ENCODE results near the gene ITGA2.

Gene ITGA2

DNA sequence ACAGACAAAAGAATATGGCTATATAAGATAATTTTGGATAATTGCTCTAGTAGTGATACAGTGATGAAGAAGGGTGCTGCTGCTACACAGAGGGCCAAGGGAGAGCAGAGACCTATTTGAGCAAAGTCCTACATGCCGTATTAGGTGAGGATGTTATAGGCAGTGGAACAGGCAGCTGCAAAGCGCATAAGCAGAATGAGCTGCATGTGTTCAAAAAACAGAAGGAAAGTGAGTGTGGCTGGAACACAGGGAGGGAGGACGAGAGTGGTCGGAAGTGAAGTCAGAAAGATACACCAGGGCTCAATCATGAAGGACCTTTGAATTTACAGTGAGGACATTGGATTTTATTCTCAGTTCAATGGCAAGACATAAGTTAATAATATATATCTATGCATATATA lies 35.4 kb downstream of the ITGA2 start:
- ATAC-seq: no peak
- TF ChIP-seq, protein P1, sequence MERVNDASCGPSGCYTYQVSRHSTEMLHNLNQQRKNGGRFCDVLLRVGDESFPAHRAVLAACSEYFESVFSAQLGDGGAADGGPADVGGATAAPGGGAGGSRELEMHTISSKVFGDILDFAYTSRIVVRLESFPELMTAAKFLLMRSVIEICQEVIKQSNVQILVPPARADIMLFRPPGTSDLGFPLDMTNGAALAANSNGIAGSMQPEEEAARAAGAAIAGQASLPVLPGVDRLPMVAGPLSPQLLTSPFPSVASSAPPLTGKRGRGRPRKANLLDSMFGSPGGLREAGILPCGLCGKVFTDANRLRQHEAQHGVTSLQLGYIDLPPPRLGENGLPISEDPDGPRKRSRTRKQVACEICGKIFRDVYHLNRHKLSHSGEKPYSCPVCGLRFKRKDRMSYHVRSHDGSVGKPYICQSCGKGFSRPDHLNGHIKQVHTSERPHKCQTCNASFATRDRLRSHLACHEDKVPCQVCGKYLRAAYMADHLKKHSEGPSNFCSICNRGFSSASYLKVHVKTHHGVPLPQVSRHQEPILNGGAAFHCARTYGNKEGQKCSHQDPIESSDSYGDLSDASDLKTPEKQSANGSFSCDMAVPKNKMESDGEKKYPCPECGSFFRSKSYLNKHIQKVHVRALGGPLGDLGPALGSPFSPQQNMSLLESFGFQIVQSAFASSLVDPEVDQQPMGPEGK (CRISPR knock-in tag; IDR thresholded peaks at IDR 0.05; ENCODE audit: borderline replicate concordance): no peak
- TF ChIP-seq ISL1 (CRISPR knock-in tag; IDR thresholded peaks at IDR 0.05) (no peak), CSDC2 (CRISPR knock-in tag; IDR thresholded peaks at IDR 0.05) (no peak), ZFP30 (CRISPR knock-in tag; IDR thresholded peaks at IDR 0.05) (no peak), ZNF8 (CRISPR knock-in tag; IDR thresholded peaks at IDR 0.05) (no peak), BACH2 (CRISPR knock-in tag; IDR thresholded peaks at IDR 0.05; ENCODE audit: borderline replicate concordance) (no peak), ZC3H10 (CRISPR knock-in tag; IDR thresholded peaks at IDR 0.05) (no peak), GLIS3 (CRISPR knock-in tag; IDR thresholded peaks at IDR 0.05) (no peak), ZFP3 (CRISPR knock-in tag; IDR thresholded peaks at IDR 0.05) (no peak), ZNF70 (CRISPR knock-in tag; IDR thresholded peaks at IDR 0.05) (no peak), ESRRG (CRISPR knock-in tag; IDR thresholded peaks at IDR 0.05) (no peak), ZNF565 (CRISPR knock-in tag; conservative IDR thresholded peaks at IDR 0.05; ENCODE audit: low read depth) (no peak), RARB (CRISPR knock-in tag; IDR thresholded peaks at IDR 0.05) (no peak)
- TF ChIP-seq, protein P2, sequence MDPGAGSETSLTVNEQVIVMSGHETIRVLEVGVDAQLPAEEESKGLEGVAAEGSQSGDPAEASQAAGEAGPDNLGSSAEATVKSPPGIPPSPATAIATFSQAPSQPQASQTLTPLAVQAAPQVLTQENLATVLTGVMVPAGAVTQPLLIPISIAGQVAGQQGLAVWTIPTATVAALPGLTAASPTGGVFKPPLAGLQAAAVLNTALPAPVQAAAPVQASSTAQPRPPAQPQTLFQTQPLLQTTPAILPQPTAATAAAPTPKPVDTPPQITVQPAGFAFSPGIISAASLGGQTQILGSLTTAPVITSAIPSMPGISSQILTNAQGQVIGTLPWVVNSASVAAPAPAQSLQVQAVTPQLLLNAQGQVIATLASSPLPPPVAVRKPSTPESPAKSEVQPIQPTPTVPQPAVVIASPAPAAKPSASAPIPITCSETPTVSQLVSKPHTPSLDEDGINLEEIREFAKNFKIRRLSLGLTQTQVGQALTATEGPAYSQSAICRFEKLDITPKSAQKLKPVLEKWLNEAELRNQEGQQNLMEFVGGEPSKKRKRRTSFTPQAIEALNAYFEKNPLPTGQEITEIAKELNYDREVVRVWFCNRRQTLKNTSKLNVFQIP (CRISPR knock-in tag; IDR thresholded peaks at IDR 0.05; ENCODE audit: borderline replicate concordance, low read depth): no peak
- TF ChIP-seq, protein P3, sequence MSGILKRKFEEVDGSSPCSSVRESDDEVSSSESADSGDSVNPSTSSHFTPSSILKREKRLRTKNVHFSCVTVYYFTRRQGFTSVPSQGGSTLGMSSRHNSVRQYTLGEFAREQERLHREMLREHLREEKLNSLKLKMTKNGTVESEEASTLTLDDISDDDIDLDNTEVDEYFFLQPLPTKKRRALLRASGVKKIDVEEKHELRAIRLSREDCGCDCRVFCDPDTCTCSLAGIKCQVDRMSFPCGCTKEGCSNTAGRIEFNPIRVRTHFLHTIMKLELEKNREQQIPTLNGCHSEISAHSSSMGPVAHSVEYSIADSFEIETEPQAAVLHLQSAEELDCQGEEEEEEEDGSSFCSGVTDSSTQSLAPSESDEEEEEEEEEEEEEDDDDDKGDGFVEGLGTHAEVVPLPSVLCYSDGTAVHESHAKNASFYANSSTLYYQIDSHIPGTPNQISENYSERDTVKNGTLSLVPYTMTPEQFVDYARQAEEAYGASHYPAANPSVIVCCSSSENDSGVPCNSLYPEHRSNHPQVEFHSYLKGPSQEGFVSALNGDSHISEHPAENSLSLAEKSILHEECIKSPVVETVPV (CRISPR knock-in tag; IDR thresholded peaks at IDR 0.05): no peak
- TF ChIP-seq, protein P4, sequence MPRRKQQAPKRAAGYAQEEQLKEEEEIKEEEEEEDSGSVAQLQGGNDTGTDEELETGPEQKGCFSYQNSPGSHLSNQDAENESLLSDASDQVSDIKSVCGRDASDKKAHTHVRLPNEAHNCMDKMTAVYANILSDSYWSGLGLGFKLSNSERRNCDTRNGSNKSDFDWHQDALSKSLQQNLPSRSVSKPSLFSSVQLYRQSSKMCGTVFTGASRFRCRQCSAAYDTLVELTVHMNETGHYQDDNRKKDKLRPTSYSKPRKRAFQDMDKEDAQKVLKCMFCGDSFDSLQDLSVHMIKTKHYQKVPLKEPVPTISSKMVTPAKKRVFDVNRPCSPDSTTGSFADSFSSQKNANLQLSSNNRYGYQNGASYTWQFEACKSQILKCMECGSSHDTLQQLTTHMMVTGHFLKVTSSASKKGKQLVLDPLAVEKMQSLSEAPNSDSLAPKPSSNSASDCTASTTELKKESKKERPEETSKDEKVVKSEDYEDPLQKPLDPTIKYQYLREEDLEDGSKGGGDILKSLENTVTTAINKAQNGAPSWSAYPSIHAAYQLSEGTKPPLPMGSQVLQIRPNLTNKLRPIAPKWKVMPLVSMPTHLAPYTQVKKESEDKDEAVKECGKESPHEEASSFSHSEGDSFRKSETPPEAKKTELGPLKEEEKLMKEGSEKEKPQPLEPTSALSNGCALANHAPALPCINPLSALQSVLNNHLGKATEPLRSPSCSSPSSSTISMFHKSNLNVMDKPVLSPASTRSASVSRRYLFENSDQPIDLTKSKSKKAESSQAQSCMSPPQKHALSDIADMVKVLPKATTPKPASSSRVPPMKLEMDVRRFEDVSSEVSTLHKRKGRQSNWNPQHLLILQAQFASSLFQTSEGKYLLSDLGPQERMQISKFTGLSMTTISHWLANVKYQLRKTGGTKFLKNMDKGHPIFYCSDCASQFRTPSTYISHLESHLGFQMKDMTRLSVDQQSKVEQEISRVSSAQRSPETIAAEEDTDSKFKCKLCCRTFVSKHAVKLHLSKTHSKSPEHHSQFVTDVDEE (CRISPR knock-in tag; IDR thresholded peaks at IDR 0.05): no peak

DNA sequence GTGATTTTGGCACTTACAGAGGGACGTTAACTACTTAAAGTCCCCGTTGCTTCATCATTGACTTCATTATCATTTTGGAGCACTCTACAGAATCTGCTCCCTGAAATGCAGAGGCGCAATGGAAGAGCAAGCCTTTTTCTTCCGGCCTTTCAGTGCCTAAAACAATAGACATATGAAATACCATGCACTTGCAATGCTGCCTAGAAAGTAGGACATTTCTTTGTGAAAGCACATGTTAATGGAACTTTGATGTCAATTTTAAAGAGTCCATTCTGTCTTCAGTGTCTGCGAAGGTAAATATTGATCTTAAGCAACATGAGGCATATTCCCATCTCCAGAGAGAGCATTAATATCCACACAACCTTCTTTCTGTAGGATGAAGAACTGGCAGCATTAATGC lies 36.3 kb downstream of the ITGA2 start:
- no peak for TF ChIP-seq ZNF70 (CRISPR knock-in tag; IDR thresholded peaks at IDR 0.05)
- TF ChIP-seq ZNF565 (CRISPR knock-in tag; conservative IDR thresholded peaks at IDR 0.05; ENCODE audit: low read depth): no peak
- no peak for TF ChIP-seq PPARA (CRISPR knock-in tag; IDR thresholded peaks at IDR 0.05; ENCODE audit: borderline replicate concordance)
- no peak for TF ChIP-seq BACH2 (CRISPR knock-in tag; IDR thresholded peaks at IDR 0.05; ENCODE audit: borderline replicate concordance)
- TF ChIP-seq CSDC2 (CRISPR knock-in tag; IDR thresholded peaks at IDR 0.05): no peak
- no peak for TF ChIP-seq OSR1 (CRISPR knock-in tag; IDR thresholded peaks at IDR 0.05)
- no peak for TF ChIP-seq ZFP3 (CRISPR knock-in tag; IDR thresholded peaks at IDR 0.05)
- TF ChIP-seq ZC3H10 (CRISPR knock-in tag; IDR thresholded peaks at IDR 0.05): no peak
- TF ChIP-seq GLIS3 (CRISPR knock-in tag; IDR thresholded peaks at IDR 0.05): no peak
- no peak for TF ChIP-seq ISL1 (CRISPR knock-in tag; IDR thresholded peaks at IDR 0.05)
- no peak for TF ChIP-seq RARB (CRISPR knock-in tag; IDR thresholded peaks at IDR 0.05)
- TF ChIP-seq TCF4 (CRISPR knock-in tag; IDR thresholded peaks at IDR 0.05; ENCODE audit: borderline replicate concordance): no peak
- TF ChIP-seq, protein P1 (CRISPR knock-in tag; IDR thresholded peaks at IDR 0.05; ENCODE audit: borderline replicate concordance): no peak
- ATAC-seq: no peak

DNA sequence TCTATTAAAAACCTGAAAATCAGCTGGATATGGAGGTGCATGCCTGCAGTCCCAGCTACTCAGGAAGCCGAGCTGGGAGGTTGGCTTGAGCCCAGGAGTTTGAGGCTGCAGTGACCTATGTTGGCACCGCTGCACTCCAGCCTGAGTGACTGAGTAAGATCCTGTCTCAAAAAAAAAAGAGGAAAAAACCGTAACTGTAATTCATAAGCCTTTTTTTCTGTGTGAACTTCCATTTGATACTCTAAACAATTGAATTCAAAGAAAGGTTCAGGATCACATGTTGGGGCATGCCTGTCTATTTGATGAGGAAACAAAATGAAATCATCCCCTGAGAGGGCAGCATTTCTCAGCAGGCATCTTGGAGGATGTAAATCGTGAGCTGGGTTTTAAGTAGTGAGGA lies 38.8 kb downstream of the ITGA2 start:
- TF ChIP-seq ISL1 (CRISPR knock-in tag; IDR thresholded peaks at IDR 0.05) (0 out of 2 replicates have a peak, but pooled peaks have one; percentile 6), ZFP3 (CRISPR knock-in tag; IDR thresholded peaks at IDR 0.05) (0 out of 2 replicates have a peak, but pooled peaks have one; percentile 6), ZC3H10 (CRISPR knock-in tag; IDR thresholded peaks at IDR 0.05) (no peak), CSDC2 (CRISPR knock-in tag; IDR thresholded peaks at IDR 0.05) (no peak), ESRRG (CRISPR knock-in tag; IDR thresholded peaks at IDR 0.05) (no peak)
- ATAC-seq: peak; percentile 70

Measured in SK-N-SH treated with all-trans-retinoic acid at 6 μM for 48 hours (cell line).